ENCODE measurements around the gene CGB8.
"Not testable (repeated sequence)": the region's sequence is repeated elsewhere in the genome, so short reads cannot be mapped to it uniquely, and the experiment has no call there.

Gene CGB8

GRCh38 chr19:49056101-49056901 is 7.4 kb upstream of the CGB8 start:
- H3K4me2 ChIP-seq = peak overlapping the region; percentile 75
- H3K36me3 ChIP-seq = no peaks in the 10 kb centered on the region
- peaks cover 66% of the 10 kb centered on the region for H3K27me3 ChIP-seq
- TF ChIP-seq Cebpa-rat (IDR thresholded peaks at IDR 0.05) = no peak
- H3K9me3 ChIP-seq = no peaks in the 10 kb centered on the region
- no peak overlapping the region for H3K27ac ChIP-seq
- H3K4me1 ChIP-seq = peaks cover 31% of the 10 kb centered on the region
- H3K9ac ChIP-seq = no peak overlapping the region
- H4K20me1 ChIP-seq = peaks cover 8% of the 10 kb centered on the region; the same call in 1 of the 2 replicates
- H3K4me3 ChIP-seq = peak overlapping the region; percentile 60

- H3K9ac ChIP-seq, H3K36me3 ChIP-seq, H3K27ac ChIP-seq, H3K4me1 ChIP-seq, H3K4me2 ChIP-seq, H3K4me3 ChIP-seq, H3K27me3 ChIP-seq, H4K20me1 ChIP-seq, H3K9me3 ChIP-seq: not testable (repeated sequence)
Measured at GRCh38 chr19:49050376-49051033, 1.6 kb upstream of the CGB8 start.

- H4K20me1 ChIP-seq, H3K4me1 ChIP-seq, H3K9me3 ChIP-seq, H3K4me3 ChIP-seq, H3K27ac ChIP-seq, H3K36me3 ChIP-seq, H3K9ac ChIP-seq, H3K4me2 ChIP-seq, H3K27me3 ChIP-seq: not testable (repeated sequence)
Measured at GRCh38 chr19:49049834-49050233, 923 bp upstream of the CGB8 start.

- H3K9me3 ChIP-seq, H3K4me3 ChIP-seq, H4K20me1 ChIP-seq, H3K9ac ChIP-seq, H3K27ac ChIP-seq, H3K36me3 ChIP-seq, H3K4me2 ChIP-seq, H3K27me3 ChIP-seq: not testable (repeated sequence)
- H3K4me1 ChIP-seq = 0 out of 2 replicates have a peak, but pooled peaks cover 11% of the 10 kb centered on the region
Measured at GRCh38 chr19:49043548-49043947, 5.4 kb downstream of the CGB8 start, which contains the start of gene CGB5. Gene CGB5, plus strand, starts transcription at chr19:49043848. Its CDS starts 362 bp downstream, at chr19:49044210.

- 0 out of 2 replicates have a peak, but pooled peaks cover 11% of the 10 kb centered on the region for H3K4me1 ChIP-seq
- H4K20me1 ChIP-seq, H3K9me3 ChIP-seq, H3K27ac ChIP-seq, H3K4me3 ChIP-seq, H3K36me3 ChIP-seq, H3K4me2 ChIP-seq, H3K9ac ChIP-seq, H3K27me3 ChIP-seq: not testable (repeated sequence)
Measured at GRCh38 chr19:49042666-49043065, 6.2 kb downstream of the CGB8 start.

GRCh38 chr19:49042177-49042576 is 6.7 kb downstream of the CGB8 start:
- no peaks in the 10 kb centered on the region for H3K9me3 ChIP-seq
- no peak for TF ChIP-seq Cebpa-rat (IDR thresholded peaks at IDR 0.05)
- no peak overlapping the region for H3K9ac ChIP-seq
- H3K27ac ChIP-seq = no peak overlapping the region
- no peak overlapping the region for H3K4me3 ChIP-seq
- no peaks in the 10 kb centered on the region for H3K36me3 ChIP-seq
- 0 out of 2 replicates have a peak, but pooled peaks cover 11% of the 10 kb centered on the region for H3K4me1 ChIP-seq
- no peak overlapping the region for H3K4me2 ChIP-seq
- no peaks in the 10 kb centered on the region for H4K20me1 ChIP-seq
- H3K27me3 ChIP-seq = no peaks in the 10 kb centered on the region

GRCh38 chr19:49039736-49040135 is 9.2 kb downstream of the CGB8 start:
- H3K9ac ChIP-seq, H3K27ac ChIP-seq: not testable (repeated sequence)

GRCh38 chr19:49038557-49039276 is 10.2 kb downstream of the CGB8 start:
- H3K9ac ChIP-seq, H4K20me1 ChIP-seq, H3K9me3 ChIP-seq, H3K4me3 ChIP-seq, H3K36me3 ChIP-seq, H3K27ac ChIP-seq, H3K27me3 ChIP-seq: not testable (repeated sequence)
- H3K4me1 ChIP-seq = 0 out of 2 replicates have a peak, but pooled peaks cover 11% of the 10 kb centered on the region
- peak overlapping the region; percentile 37; the same call in 1 of the 2 replicates for H3K4me2 ChIP-seq

More at GRCh38 chr19:49039736-49040135, 9.2 kb downstream of the CGB8 start:
- H3K27me3 ChIP-seq, H3K36me3 ChIP-seq, H3K9me3 ChIP-seq, H4K20me1 ChIP-seq, H3K4me3 ChIP-seq: not testable (repeated sequence)
- Histone ChIP-seq H3K4me1 (0 out of 2 replicates have a peak, but pooled peaks cover 11% of the 10 kb centered on the region), H3K4me2 (peak overlapping the region; percentile 37; the same call in 1 of the 2 replicates)

GRCh38 chr19:49038111-49038510 is 10.8 kb downstream of the CGB8 start:
- H3K27ac ChIP-seq, H3K27me3 ChIP-seq, H3K4me3 ChIP-seq, H3K9me3 ChIP-seq, H3K9ac ChIP-seq, H4K20me1 ChIP-seq, H3K4me2 ChIP-seq, H3K36me3 ChIP-seq: not testable (repeated sequence)
- H3K4me1 ChIP-seq = 0 out of 2 replicates have a peak, but pooled peaks cover 11% of the 10 kb centered on the region

- H3K9ac ChIP-seq, H3K36me3 ChIP-seq, H3K9me3 ChIP-seq, H3K4me3 ChIP-seq, H4K20me1 ChIP-seq, H3K27me3 ChIP-seq, H3K27ac ChIP-seq, H3K4me2 ChIP-seq: not testable (repeated sequence)
- H3K4me1 ChIP-seq = 0 out of 2 replicates have a peak, but pooled peaks cover 11% of the 10 kb centered on the region
Measured at GRCh38 chr19:49036815-49037214, 12.1 kb downstream of the CGB8 start, which contains the start of gene CGB1. Gene CGB1, minus strand, starts transcription at chr19:49036895. Its CDS starts 184 bp downstream, at chr19:49036711.

- H3K27ac ChIP-seq, H4K20me1 ChIP-seq, H3K27me3 ChIP-seq, H3K36me3 ChIP-seq, H3K4me3 ChIP-seq, H3K4me1 ChIP-seq, H3K9me3 ChIP-seq, H3K9ac ChIP-seq, H3K4me2 ChIP-seq: not testable (repeated sequence)
Measured at GRCh38 chr19:49031642-49032301, 17.1 kb downstream of the CGB8 start, which contains the start of gene CGB2. Gene CGB2, plus strand, starts transcription at chr19:49031890. Its CDS starts 206 bp downstream, at chr19:49032096.

GRCh38 chr19:49030323-49030722 is 18.6 kb downstream of the CGB8 start:
- H3K4me1 ChIP-seq, H4K20me1 ChIP-seq, H3K27me3 ChIP-seq, H3K4me3 ChIP-seq, H3K36me3 ChIP-seq, H3K27ac ChIP-seq, H3K4me2 ChIP-seq, H3K9me3 ChIP-seq, H3K9ac ChIP-seq: not testable (repeated sequence)

- not testable (repeated sequence) for H4K20me1 ChIP-seq, H3K9ac ChIP-seq, H3K27ac ChIP-seq, H3K4me3 ChIP-seq, H3K36me3 ChIP-seq, H3K4me1 ChIP-seq, H3K4me2 ChIP-seq, H3K27me3 ChIP-seq, H3K9me3 ChIP-seq
Measured at GRCh38 chr19:49029749-49030148, 19.2 kb downstream of the CGB8 start.
